Activated T-cell treated with anti-CD3 and anti-CD28 coated beads, Interleukin-2, amount 50 U/mL, for 4 hours (primary cell): ENCODE measurements around the gene FAM149A. TPM values are rescaled to one million over a fixed set of nuclear protein-coding genes. Genes with fewer than 3 reads are reported as not detected.

Experiments used
- total RNA-seq, 3 donors: library from RNA; stranded (reverse); gene quantifications; one replicate each; pipeline ENCODE4 v1.2.1, GENCODE V29; 2021

The FAM149A gene
- total RNA-seq, 3 donors from 2014 or later, result 0.90 to 1.2 TPM; not detected in 1

Other genes with a start within 250 kb of the FAM149A start
- gene TLR3, start 35.5 kb upstream of the FAM149A start, total RNA-seq, result under 1 TPM in 1 of 3 donors, not detected in 2; 0.03 TPM
- gene CYP4V2, start 86.9 kb downstream of the FAM149A start, total RNA-seq, result 1 to 10 TPM; 4.8 to 7.2 (median 6.7) TPM
- gene KLKB1, start 122.8 kb downstream of the FAM149A start, total RNA-seq, result under 1 TPM in 2 of 3 donors, not detected in 1; 0.16 to 0.20 TPM
- not detected for gene F11, start 161.5 kb downstream of the FAM149A start, total RNA-seq